Epithelial cell of prostate (primary cell): Measurements from ENCODE around the gene CTDNEP1.
A peak's percentile ranks its signal among the peaks of the same experiment; 100 is the strongest.

Experiments used
- DNase-seq: peaks from one replicate; pipeline ENCODE4 v3.0.0-alpha.2; 2011; ENCODE audit warnings: low read depth, low spot score
- H3K27ac ChIP-seq: fragments of 450-650 bp; 2 replicates; pipeline ENCODE4 v1.5.1; 2017; ENCODE audit warnings: mild to moderate bottlenecking

CTDNEP1 gene

DNA sequence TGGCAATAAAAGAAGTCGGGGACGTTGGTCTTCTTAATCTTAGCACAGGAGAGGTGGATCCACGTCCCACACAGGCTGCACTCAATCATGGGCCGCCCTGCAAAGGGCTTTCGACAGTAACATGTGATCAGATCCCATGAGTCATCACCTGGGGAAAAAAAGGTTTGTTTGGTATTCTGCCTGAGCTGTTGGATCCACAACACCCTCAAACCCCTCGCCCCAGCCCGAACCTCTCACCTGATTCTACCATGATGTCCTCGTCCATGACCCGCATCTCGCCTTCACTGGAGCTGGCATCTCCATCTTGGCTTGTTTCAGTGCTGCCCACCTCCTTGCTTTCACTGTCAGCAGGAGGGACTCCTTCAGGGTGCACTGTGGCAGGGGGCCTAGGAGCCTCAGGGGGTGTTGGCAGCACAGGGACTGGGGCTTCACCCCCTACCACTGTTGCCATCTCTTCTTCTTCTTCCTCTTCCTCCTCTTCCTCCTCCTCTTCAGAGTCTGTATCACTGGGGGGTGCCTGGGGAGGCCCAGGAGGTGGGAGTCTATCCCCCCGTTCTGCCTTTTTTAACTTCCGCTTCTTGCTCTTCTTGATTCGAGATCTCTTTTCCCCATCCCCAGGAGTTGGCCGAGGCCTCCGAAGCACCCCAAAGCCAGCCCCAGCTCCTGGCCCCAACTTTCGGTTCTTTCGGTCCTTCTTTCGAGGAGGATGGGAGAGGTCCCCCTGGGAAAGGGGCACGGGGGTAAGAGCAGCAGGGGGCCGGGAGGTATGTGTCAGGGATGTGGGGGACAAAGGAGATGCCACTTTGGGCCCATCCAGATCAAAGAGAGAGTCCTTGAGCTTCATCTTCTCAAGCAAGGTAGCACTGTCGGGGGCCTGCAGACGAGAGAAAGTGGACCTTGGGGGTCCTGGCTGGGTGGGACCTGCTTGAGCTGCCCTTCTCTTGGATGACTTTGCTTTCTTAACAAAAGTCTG is 15.6 kb downstream of the CTDNEP1 start:
- peak overlapping the region; percentile 89 for H3K27ac ChIP-seq
- no peak for DNase-seq

DNA sequence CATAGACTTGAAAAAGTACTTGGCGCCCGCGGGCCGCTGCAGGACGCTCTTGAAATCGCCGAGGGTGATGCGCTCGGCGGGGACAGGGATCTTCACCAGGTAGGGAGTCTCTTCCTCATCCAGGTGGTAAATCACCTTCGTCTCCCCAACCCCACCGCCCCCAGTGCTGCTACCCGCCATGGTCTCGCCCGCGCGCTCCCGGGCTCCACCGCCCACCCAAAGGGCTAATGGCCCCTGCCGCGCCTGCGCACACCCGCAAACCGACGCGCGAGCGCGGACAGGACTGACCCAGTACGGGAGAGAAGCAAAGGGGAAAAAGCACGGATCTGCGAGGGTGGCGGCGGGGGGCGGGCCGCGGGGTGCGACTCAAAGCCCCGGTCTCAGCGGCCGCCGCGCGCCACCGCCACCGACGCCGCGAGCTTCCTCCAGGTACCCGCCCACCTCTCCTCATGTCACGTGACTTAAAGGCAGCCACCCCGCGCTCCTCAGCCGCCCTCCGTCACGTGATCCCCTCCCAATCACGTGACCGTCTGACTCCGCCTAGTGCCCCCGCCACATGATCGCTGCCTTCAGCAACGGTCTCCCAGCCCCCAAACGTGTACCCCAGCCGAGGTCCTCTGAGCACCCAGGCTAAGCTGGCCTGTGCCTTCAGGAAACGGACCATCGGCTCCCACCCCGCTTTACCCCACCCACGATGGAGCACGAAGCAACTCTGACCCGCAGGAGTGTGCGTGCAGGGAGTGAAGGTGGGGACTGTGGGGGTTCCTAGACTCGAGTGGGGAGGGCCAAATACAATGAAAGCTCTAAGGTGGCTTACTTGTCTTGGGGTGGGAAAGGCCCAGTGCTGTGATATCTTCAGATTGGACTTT is 17.2 kb downstream of the CTDNEP1 start, which contains the start of gene DVL2:
DVL2 (minus strand) TSS at position 435 of the 869 bp plus-strand sequence; CDS start at position 180, 255 bp downstream.
- H3K27ac ChIP-seq = peak within 1 kb of the TSS; percentile 89
- peak; percentile 73 for DNase-seq

DNA sequence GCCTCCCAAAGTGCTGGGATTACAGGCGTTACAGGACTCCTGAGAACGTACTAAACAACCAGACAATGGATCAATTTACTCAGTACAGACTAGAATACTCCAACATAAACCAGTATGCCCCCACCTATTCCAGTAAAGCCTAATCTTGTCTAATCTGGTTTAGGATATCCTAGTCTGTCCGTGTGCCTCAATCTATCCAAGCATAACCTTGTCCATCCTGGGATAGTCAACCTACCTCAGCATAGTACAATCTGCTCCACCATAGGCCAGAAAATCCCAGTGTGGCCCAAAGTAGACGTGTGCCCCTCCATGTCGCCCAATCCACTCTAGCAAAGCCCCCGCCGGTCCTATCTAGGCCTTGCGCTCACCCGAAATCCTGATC is 17.8 kb downstream of the CTDNEP1 start:
- H3K27ac ChIP-seq = peak overlapping the region; percentile 89

DNA sequence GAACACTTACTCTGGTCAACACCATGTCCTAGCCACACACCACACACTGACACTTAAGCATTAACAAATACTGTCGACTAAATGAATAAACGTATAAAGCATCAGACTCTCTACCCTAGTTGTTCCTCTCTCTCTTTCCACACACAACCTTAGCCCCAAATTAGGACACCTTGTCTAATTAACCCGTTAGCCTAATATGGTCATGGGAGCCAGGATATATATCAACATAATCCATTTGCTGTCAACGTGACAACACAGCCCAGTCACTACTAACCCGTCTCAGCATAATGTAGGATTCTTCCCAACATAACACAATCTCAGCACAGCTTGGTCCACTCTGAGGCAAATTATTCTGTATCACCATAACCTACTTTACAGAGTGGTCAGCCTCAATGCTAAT is 19.4 kb downstream of the CTDNEP1 start:
- no peak for DNase-seq
- H3K27ac ChIP-seq = no peak overlapping the region

More for the DNA sequence above, 17.8 kb downstream of the CTDNEP1 start:
- DNase-seq = no peak

DNA sequence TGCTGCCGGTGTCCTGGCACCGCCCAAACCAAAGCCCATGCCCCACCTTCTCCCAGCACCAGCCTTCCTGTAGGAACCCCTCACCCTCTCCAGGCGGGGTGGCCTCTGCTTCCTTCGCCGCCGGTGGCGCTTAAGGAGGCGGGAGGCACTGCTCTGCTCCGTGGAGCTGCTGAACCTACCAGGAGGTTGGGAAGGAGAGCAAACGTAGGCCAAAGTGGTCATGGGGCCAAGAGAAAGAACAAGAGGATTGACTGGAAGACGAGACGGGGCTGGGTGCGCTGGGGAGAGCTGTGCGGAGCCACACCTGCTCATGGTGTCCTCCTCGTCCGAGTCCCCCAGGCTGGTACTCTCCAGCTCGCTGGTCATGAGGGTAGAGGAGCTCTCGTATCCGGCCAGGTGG is 22.0 kb downstream of the CTDNEP1 start:
- H3K27ac ChIP-seq = no peak overlapping the region
- no peak for DNase-seq

DNA sequence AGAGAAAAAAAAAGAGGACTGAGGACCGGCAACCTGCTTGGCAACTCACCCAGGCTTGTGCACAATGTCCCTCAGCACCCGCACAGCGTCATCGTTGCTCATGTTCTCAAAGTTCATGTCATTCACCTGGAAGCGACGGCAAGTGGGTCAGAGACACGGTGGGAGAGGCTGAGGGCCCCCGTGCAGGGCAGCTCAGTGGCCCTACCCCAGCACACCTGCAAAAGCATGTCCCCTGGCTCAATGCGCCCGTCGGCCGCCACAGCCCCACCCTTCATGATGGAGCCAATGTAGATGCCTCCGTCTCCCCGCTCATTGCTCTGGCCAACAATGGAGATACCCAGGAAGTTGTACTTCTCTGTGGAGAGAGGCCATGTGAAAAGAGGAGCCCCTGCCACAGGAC is 22.6 kb downstream of the CTDNEP1 start:
- peak overlapping the region; percentile 55 for H3K27ac ChIP-seq

DNA sequence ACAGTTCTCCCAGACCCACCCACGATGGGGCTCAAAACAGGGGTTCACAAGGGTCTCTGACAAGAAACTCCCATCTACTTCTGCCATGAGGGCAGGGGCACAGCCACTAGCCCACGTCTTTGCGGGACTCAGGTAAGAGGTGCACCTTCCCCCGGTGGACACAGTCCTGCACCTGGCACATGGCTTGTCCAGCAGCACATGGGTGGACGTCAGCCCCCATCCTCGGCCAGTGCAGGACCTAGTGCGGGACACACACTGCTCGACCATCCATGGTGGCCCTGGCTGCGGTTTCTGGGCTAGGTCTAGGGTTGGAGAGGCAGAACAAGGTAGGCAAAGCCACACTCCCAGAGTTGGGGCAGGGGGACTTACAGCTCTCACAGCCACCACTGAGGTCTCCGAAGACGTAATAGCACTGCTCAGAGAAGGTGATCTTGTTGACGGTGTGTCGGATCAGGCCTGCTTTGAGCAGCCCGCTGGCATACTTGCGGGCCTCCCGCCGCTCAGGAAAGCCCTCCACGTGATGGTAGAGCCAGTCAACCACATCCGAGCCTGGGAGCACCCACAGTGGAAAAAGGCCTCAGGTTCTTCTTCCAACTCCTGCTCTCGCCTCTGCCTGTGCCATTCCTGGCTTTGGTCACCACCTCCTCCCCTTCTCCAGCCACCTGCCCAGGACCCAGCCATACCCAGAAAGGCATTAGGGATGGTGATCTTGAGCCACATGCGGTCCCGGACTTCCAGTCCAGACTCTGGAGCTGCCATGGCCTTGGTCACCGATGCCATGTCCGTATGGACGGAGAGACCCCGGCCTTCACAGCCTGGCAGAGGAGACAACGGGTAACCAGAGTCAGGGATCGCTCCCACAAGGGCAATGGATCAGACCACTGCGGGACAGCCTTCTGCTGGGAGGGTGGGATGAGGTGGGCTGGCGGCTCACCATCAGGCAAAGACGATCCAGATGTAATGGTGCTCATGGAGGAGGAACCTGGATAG is 24.5 kb downstream of the CTDNEP1 start:
- no peak for DNase-seq
- H3K27ac ChIP-seq = no peak overlapping the region

More for the DNA sequence above, 22.6 kb downstream of the CTDNEP1 start:
- no peak for DNase-seq

DNA sequence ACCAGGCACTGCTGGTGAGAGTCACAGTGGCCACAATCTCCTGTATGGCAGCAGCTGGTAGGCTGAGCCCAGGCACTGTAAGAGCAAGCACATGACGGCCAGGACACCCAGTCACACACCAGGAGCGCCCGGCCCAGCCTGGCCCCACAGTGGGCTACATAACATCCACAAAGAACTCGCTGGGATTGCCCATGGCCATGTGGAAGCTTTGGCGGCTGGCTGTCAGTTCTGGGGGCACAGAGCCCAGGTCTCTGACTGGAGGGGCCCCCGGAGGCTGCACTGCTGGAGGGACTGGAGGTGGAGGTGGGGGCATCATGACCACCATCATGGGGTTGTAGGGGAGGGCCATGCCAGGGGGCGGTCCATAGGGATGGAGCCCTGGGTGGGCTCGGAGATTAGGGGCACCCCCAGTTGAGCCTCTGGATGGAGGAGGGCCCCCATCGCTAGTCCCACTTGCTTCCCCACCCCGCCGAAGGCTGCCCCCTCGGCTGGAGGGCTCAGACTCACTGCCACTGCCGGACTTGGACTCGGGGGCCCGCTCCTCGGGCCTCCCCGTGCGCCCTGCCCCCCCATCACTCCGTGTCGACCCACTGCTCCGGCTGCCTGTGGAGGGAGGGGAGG is 25.7 kb downstream of the CTDNEP1 start:
- no peak overlapping the region for H3K27ac ChIP-seq

DNA sequence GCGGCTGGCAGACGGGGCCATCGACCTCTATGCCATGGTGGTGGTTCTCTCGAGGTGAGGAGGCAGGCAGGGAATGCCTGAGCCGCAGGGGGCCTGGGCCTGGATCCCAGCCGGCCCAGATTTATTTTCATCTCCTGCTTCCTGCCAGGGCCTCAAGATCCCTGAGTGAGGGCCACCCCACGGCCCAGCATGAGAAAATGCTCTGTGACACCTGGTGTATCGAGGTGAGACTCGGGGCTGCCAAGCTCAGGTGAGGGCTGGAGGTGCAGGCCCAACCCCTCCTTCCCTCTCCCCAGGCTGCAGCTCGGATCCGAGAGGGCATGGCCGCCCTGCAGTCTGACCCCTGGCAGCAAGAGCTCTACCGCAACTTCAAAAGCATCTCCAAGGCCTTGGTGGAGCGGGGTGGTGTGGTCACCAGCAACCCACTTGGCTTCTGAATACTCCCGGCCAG is 26.8 kb downstream of the CTDNEP1 start:
- no peak overlapping the region for H3K27ac ChIP-seq
- no peak for DNase-seq

More for the DNA sequence above, 25.7 kb downstream of the CTDNEP1 start:
- DNase-seq = no peak

DNA sequence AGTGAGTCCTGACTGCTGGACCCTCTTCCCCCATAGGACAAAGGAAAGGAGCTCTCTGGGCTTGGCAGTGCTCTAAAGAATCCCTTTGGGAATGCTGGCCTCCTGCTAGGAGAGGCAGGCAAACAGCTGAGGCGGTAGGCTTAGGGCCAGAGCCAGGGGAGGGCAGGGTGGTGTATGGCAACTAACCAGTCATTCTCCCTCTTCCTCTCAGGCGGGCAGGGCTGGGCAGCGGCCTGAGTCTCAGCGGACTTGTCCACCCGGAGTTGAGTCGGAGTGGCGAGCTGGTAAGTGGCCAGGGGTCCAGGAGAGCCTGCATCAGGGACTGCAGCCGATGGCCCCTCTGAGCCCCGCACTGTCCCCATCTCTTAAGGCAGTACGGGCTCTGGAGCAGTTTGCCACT is 27.4 kb downstream of the CTDNEP1 start:
- no peak for DNase-seq
- no peak overlapping the region for H3K27ac ChIP-seq

DNA sequence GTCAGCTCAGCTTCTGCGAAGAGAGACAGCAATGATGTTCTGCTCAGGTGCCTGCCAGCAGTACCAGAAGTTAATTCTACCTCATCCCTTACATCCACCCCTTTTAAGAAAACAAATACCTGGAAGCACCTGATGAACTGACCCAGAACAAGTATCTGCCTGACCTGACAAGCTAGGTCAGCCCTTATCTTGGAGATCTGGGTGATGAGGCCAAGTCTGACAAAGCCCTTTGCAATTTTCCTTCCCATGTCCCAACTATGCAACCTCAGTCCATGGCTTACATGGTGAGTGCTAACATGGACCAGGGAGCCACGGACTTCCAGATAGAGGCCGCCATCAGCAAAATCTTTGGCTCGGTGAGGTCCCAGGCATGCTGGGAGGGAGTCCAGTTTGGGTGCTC is 28.2 kb downstream of the CTDNEP1 start:
- H3K27ac ChIP-seq = no peak overlapping the region

DNA sequence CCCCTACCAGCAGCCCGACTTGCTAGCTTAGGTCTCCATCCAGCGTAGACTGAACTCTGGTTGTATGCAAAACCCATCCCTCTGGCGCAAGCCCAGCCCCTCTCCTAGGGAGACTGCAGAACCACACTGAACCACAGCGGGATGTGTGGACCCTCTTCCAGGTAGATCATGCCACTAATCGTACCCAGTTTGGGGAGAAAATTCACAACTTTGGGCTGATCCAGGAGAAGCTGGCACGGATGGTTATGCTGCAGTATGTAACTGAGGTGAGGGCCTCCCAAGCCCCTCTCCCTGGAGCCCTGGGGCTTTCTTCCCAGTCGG is 28.6 kb downstream of the CTDNEP1 start:
- no peak for DNase-seq
- no peak overlapping the region for H3K27ac ChIP-seq

More for the DNA sequence above, 28.2 kb downstream of the CTDNEP1 start:
- no peak for DNase-seq

DNA sequence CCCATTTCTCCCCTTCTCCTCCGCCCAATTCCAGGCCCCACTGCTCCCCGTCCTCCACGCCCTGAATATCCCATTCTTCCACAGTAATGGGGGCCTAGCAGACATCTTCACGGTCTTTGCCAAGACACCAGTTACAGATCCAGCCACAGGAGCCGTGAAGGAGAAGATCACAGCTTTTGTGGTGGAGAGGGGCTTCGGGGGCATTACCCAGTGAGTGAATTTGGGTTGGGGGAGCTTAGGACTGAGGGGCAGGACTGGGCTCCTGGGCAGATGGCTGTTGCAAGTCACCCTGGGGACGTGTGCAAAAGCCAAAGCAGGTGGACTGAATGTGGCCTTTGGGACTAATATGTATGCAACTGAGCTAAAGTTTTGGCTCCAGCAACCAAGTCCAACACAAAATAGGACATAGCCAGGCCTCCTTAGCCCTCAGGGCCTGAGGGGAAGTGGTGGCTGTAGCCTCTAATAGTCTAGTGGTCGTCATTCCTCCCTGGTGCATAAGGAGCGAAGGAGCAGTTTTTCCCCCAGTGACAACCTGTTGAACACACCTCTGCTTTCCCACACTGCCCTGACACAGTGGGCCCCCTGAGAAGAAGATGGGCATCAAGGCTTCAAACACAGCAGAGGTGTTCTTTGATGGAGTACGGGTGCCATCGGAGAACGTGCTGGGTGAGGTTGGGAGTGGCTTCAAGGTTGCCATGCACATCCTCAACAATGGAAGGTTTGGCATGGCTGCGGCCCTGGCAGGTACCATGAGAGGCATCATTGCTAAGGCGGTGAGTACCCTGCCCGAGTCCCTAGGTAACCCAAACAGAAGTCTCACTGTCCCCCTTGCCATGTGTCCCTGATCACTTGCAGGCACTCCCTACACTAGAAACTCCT is 29.2 kb downstream of the CTDNEP1 start:
- peak overlapping the region; percentile 98 for H3K27ac ChIP-seq
- no peak for DNase-seq

DNA sequence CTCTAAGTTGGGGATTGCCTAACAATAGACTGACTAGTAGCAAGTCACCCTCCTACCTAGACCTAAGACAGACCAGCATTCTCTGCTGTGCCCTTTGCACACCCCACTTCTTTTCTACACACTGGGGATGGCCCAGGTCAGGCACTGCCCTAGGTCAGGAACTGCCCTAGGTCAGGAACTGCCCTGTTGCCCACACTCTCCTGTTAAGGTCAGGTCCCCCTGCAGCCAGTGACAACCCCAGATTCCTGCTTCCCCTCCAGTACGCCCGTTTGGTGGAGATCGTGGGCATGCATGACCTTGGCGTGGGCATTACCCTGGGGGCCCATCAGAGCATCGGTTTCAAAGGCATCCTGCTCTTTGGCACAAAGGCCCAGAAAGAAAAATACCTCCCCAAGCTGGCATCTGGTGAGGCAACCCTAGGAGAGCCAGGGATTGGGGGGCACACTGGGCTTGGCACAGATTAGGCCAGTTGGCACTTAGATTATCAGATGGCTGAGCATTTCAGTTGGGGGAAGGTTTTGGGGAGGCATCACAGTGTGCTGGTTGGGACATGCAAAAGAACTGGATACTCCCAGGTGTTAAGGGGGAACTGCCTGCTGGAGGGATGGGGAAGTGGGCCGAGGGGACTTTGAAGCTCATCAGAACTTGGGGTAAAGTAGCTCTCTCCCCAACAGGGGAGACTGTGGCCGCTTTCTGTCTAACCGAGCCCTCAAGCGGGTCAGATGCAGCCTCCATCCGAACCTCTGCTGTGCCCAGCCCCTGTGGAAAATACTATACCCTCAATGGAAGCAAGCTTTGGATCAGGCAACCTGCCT is 30.0 kb downstream of the CTDNEP1 start:
- no peak for DNase-seq
- H3K27ac ChIP-seq = peak overlapping the region; percentile 98

DNA sequence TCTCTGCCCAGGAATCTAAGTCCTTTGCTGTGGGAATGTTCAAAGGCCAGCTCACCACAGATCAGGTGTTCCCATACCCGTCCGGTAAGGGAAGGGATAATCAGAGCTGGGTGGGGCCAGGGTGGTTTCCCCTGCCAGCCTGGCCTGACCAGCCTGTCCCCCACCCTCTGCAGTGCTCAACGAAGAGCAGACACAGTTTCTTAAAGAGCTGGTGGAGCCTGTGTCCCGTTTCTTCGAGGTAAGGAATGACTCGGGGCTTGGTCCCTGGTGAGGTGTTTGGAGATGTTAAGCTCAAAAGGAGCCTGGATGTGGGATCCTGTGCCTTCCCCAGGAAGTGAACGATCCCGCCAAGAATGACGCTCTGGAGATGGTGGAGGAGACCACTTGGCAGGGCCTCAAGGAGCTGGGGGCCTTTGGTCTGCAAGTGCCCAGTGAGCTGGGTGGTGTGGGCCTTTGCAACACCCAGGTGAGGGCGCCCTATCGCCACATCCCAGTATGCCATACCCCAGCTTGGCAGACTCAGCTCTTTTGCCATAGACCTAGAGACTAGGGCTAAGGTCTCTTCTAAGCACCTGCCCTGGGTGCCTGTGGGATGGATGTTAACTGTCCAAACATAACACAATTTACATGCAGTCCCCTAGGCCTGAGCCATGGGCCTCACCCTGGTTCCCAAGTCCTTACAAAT is 30.8 kb downstream of the CTDNEP1 start:
- peak overlapping the region; percentile 98 for H3K27ac ChIP-seq
- DNase-seq = no peak

DNA sequence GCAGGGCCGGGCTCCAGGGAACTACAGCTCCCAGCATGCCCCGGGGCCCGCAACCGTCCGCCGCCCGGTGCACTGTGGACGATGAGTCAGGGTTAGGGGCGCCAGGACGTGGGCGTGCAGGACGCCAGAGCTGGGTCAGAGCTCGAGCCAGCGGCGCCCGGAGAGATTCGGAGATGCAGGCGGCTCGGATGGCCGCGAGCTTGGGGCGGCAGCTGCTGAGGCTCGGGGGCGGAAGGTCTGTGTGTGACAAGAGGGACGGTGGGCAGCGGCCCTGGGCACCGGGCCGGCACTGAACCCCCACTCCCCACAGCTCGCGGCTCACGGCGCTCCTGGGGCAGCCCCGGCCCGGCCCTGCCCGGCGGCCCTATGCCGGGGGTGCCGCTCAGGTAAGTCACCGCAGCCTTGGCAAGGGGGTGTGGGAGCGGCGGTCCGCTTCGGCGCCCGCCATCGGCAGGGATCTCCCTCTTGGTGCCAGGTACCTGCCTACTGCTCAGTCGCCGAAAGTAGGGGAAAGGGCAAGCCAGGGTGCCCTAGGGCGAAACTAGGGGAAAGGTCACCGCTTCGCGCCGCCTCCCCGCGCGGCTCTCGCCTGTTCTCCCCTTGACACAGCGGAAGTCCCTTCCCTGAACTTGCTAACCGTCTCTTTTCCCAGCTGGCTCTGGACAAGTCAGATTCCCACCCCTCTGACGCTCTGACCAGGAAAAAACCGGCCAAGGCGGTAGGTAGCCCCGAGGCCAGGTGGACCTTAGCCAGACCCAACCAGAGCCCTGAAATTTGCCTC is 31.5 kb downstream of the CTDNEP1 start, which contains the start of the genes ACADVL and DLG4:
ACADVL (plus strand) TSS at position 127 of the 781 bp plus-strand sequence; CDS start at position 174, 47 bp downstream.
DLG4 (minus strand) TSS at position 25 of the 781 bp plus-strand sequence.
- DNase-seq = no peak
- H3K27ac ChIP-seq = peak within 1 kb of the TSS; percentile 98
